Transverse colon (tissue), 4 donors: ENCODE data around the gene USP16. TPM values are rescaled to one million over a fixed set of nuclear protein-coding genes. Genes with fewer than 3 reads are reported as not detected.

Source experiments
- DNase-seq: peaks from one replicate; pipeline ENCODE4 v3.0.0-alpha.2; 2019
- H3K27ac ChIP-seq, 4 donors: fragments of 200-600 bp; sonication (generic); 2 replicates each; pipeline ENCODE4 v1.5.1; 2016 to 2018; ENCODE audit warnings: inconsistent platforms in 4 of 4
- H3K27me3 ChIP-seq: fragments of 200-600 bp; sonication (generic); 2 replicates; pipeline ENCODE4 v1.5.1; 2017; ENCODE audit warnings: inconsistent platforms
- H3K36me3 ChIP-seq, 4 donors: fragments of 200-600 bp; sonication (generic); 2 replicates each; pipeline ENCODE4 v1.5.1; 2017 to 2019; ENCODE audit warnings: inconsistent platforms in 4 of 4
- H3K4me1 ChIP-seq, 4 donors: fragments of 200-600 bp; sonication (generic); 2 replicates each; pipeline ENCODE4 v1.5.1; 2017 to 2020; ENCODE audit warnings: inconsistent platforms in 4 of 4
- H3K4me3 ChIP-seq, 4 donors: fragments of 200-600 bp; sonication (generic); 1 replicate in 1 of 4; 2 replicates in 3 of 4; pipeline versions ENCODE4 v1.5.1 to v1.6.1; 2017 to 2019; ENCODE audit warnings: inconsistent platforms in 4 of 4
- H3K9me3 ChIP-seq, 2 donors: fragments of 200-600 bp; sonication (generic); 2 replicates each; pipeline ENCODE4 v1.5.1; 2017 to 2019; ENCODE audit warnings: inconsistent platforms in 2 of 2
- EP300 ChIP-seq: sonication (generic); formaldehyde crosslinking; IDR thresholded peaks from one replicate; pipeline ENCODE4 v1.6.1; 2017; ENCODE audit warnings: antibody characterized with exemption, low read depth
- POLR2A ChIP-seq: fragments of 450-650 bp; IDR thresholded peaks from one replicate; pipeline ENCODE4 v1.6.1; 2016; ENCODE audit warnings: antibody characterized with exemption, mild to moderate bottlenecking, moderate library complexity
- POLR2AphosphoS5 ChIP-seq, 3 donors: sonication (generic); formaldehyde crosslinking; IDR thresholded peaks; one replicate each; pipeline ENCODE4 v1.6.1; 2016; ENCODE audit warnings: antibody characterized with exemption in 3 of 3
- WGBS, 2 donors: methylation state at CpG; one replicate each; pipeline ENCODE4 v1.1.5; 2018; ENCODE audit warnings: low coverage in 1 of 2; 5-methylcytosine and 5-hydroxymethylcytosine counted together
- in situ Hi-C, 4 donors: fragments of 200-750 bp; cut with MboI; loops; one replicate each; pipeline versions ENCODE4 v1.15.0 to v1.15.1; 2017; ENCODE audit warnings: low sequenced_read_pairs in 3 of 4, low pct_ligation_motif_present in 1 of 4, low pct_unique_long_range_greater_than_20kb in 1 of 4
- intact Hi-C: fragments of 100-400 bp; cut with DNase I; formaldehyde crosslinking; loops from one replicate; pipeline ENCODE4 v1.15.1; 2023; ENCODE audit warnings: low total_unique reads
- total RNA-seq, 4 donors: library from RNA; depleted of rRNA; stranded (reverse); fragments of >200 nt; gene quantifications; one replicate each; pipeline ENCODE4 v1.1.0, GENCODE V29; 2016
- TF ChIP-seq, protein P1 (sequence below), 5 experiments: fragments of 200-600 bp in 3 of 5; fragments of 450-650 bp in 2 of 5; sonication (generic) in 3 of 5; IDR thresholded peaks; 1 replicate in 2 of 5; 2 replicates in 3 of 5; pipeline ENCODE4 v1.5.1; 2016 to 2017; ENCODE audit warnings: antibody characterized with exemption in 5 of 5, inconsistent platforms in 3 of 5, mild to moderate bottlenecking in 2 of 5, moderate library complexity in 1 of 5

USP16 gene
- total RNA-seq, 4 donors from 2014 or later, result 12.9 to 34.9 (median 22.0) TPM

- Histone ChIP-seq H3K27me3 (no peaks in the 10 kb centered on the region), H3K27ac (no peak overlapping the region), H3K9me3 (no peaks in the 10 kb centered on the region), H3K4me3 (no peak overlapping the region), H3K4me1 (peaks cover 0 to 13% (median under 1%) of the 10 kb centered on the region in 4 donors), H3K36me3 (no peaks in the 10 kb centered on the region)
- 83% methylated on average over 6 of the region's 6 CpGs; no CpG with 5 or more reads in 1 of the 2 donors for WGBS, 2 donors
- in situ Hi-C loops, result loop anchor here in 1 of 4 donors (10.0 kb wide), 1 partner anchor 294 kb away; no protein-coding TSS in a partner anchor
- DNase-seq, result no peak
- intact Hi-C loops, result no loop called here
- TF ChIP-seq, protein P1, sequence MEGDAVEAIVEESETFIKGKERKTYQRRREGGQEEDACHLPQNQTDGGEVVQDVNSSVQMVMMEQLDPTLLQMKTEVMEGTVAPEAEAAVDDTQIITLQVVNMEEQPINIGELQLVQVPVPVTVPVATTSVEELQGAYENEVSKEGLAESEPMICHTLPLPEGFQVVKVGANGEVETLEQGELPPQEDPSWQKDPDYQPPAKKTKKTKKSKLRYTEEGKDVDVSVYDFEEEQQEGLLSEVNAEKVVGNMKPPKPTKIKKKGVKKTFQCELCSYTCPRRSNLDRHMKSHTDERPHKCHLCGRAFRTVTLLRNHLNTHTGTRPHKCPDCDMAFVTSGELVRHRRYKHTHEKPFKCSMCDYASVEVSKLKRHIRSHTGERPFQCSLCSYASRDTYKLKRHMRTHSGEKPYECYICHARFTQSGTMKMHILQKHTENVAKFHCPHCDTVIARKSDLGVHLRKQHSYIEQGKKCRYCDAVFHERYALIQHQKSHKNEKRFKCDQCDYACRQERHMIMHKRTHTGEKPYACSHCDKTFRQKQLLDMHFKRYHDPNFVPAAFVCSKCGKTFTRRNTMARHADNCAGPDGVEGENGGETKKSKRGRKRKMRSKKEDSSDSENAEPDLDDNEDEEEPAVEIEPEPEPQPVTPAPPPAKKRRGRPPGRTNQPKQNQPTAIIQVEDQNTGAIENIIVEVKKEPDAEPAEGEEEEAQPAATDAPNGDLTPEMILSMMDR (IDR thresholded peaks at IDR 0.05), result no peak
- TF ChIP-seq POLR2AphosphoS5 (IDR thresholded peaks at IDR 0.05) (no peak), EP300 (no peak), POLR2A (no peak)
These were observed 56.0 kb downstream of the USP16 start for GRCh38 chr21:29080454-29080941.

DNA sequence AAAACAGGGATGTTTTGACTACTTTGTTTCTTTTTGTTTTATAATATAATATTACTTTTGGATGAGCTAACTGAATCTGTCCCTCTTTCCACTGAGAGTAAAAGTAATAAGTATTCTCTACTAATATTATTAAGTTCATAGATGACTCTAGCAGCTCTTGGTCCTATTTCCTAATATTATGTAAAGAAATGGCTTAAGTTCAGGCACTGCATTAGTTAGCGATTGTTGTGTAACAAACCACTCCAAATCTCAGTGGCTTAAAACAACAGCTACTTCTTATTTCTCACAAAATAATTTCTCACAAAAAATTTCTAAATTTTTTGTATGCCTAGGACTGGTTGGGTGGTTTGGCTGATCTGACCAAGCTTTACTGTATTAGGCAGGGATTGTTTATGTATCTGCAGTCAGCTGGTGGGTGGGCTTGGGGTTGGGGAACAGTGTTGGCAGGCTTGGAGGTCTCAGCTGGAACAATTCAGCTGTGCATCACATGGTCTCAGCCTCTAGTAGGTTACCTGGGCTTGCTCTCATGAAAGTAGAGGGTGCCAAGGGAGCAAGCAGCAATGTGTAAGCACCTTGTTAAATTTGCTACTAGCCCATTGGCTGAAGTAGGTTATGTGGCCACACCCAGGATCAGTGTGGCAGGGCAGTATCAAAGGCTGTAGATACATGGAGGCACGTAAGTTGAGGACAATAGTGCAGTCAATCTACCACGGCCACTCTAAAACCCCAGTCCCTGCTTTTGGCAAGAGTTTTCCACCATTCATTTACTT, 57.8 kb downstream of the USP16 start:
- Histone ChIP-seq H3K27ac (no peak overlapping the region), H3K27me3 (no peaks in the 10 kb centered on the region), H3K4me3 (no peak overlapping the region), H3K4me1 (peaks cover 0 to 13% (median under 1%) of the 10 kb centered on the region in 4 donors), H3K36me3 (no peaks in the 10 kb centered on the region), H3K9me3 (no peaks in the 10 kb centered on the region)
- TF ChIP-seq, protein P1 (IDR thresholded peaks at IDR 0.05), result no peak
- TF ChIP-seq EP300, result no peak
- TF ChIP-seq POLR2A, result no peak
- TF ChIP-seq POLR2AphosphoS5 (IDR thresholded peaks at IDR 0.05), result no peak
- WGBS, 2 donors, result 75 to 78% methylated on average over 2 to 3 of the region's 3 CpGs
- no peak for DNase-seq
- intact Hi-C loops (no loop called here), in situ Hi-C loops (loop anchor here in 1 of 4 donors (10.0 kb wide), 1 partner anchor 293 kb away; no protein-coding TSS in a partner anchor)

GRCh38 chr21:29083306-29083705, 58.8 kb downstream of the USP16 start:
- Histone ChIP-seq H3K27me3 (no peaks in the 10 kb centered on the region), H3K36me3 (no peaks in the 10 kb centered on the region), H3K4me3 (no peak overlapping the region), H3K27ac (no peak overlapping the region), H3K4me1 (peaks cover 0 to 9% (median under 1%) of the 10 kb centered on the region in 4 donors), H3K9me3 (no peaks in the 10 kb centered on the region)
- in situ Hi-C loops, result loop anchor here in 1 of 4 donors (10.0 kb wide), 1 partner anchor 291 kb away; no protein-coding TSS in a partner anchor
- no peak for DNase-seq
- no peak for TF ChIP-seq EP300
- no peak for TF ChIP-seq POLR2A
- TF ChIP-seq, protein P1 (IDR thresholded peaks at IDR 0.05), result no peak
- no peak for TF ChIP-seq POLR2AphosphoS5 (IDR thresholded peaks at IDR 0.05)
- 84 to 86% methylated on average over 3 of the region's 3 CpGs for WGBS, 2 donors
- intact Hi-C loops, result no loop called here

GRCh38 chr21:29084372-29084771, 59.9 kb downstream of the USP16 start:
- Histone ChIP-seq H3K27me3 (no peaks in the 10 kb centered on the region), H3K9me3 (no peaks in the 10 kb centered on the region), H3K4me1 (peaks cover 0 to 6% (median under 1%) of the 10 kb centered on the region in 4 donors), H3K36me3 (no peaks in the 10 kb centered on the region), H3K27ac (no peak overlapping the region), H3K4me3 (no peak overlapping the region)
- TF ChIP-seq EP300 (no peak), POLR2A (no peak), POLR2AphosphoS5 (IDR thresholded peaks at IDR 0.05) (no peak)
- TF ChIP-seq, protein P1 (IDR thresholded peaks at IDR 0.05), result no peak
- WGBS, 2 donors, result 64 to 71% methylated on average over 2 of the region's 2 CpGs
- intact Hi-C loops (no loop called here), in situ Hi-C loops (loop anchor here in 1 of 4 donors (10.0 kb wide), 1 partner anchor 290 kb away; no protein-coding TSS in a partner anchor)
- no peak for DNase-seq
